H9 (cell line): ENCODE results near the gene NRG2. TPM values are rescaled to one million over a fixed set of nuclear protein-coding genes. Genes with fewer than 3 reads are reported as not detected.

Experiments
- DNase-seq: peaks from one replicate; pipeline ENCODE4 v3.0.0-alpha.2; 2017
- H2AFZ ChIP-seq: one replicate; pipeline ENCODE4 v1.6.1; 2013; ENCODE audit warnings: mild to moderate bottlenecking, low read length, control low read depth, moderate library complexity
- H2AK5ac ChIP-seq: 2 replicates; pipeline ENCODE4 v1.6.1; 2013; ENCODE audit warnings: low read length, control low read depth, mixed read lengths; ENCODE audit not compliant: insufficient read length
- H2BK120ac ChIP-seq: one replicate; pipeline ENCODE4 v1.6.1; 2013; ENCODE audit warnings: low read depth, mild to moderate bottlenecking, low read length, control low read depth, inconsistent platforms; ENCODE audit not compliant: poor library complexity, severe bottlenecking
- H2BK12ac ChIP-seq: 2 replicates; pipeline ENCODE4 v1.6.1; 2013; ENCODE audit warnings: low read length, control low read depth, mixed read lengths, low read depth; ENCODE audit not compliant: insufficient read length
- H2BK15ac ChIP-seq: 2 replicates; pipeline ENCODE4 v1.6.1; 2013; ENCODE audit warnings: low read depth, low read length, control low read depth
- H2BK20ac ChIP-seq: one replicate; pipeline ENCODE4 v1.6.1; 2013; ENCODE audit warnings: low read depth, mild to moderate bottlenecking, low read length, control low read depth, inconsistent platforms; ENCODE audit not compliant: poor library complexity, severe bottlenecking
- H2BK5ac ChIP-seq: 2 replicates; pipeline ENCODE4 v1.6.1; 2013; ENCODE audit warnings: low read length, control low read depth, mixed read lengths; ENCODE audit not compliant: insufficient read length
- H3K14ac ChIP-seq: 2 replicates; pipeline ENCODE4 v1.6.1; 2013; ENCODE audit warnings: low read length, control low read depth; ENCODE audit not compliant: insufficient read depth
- H3K18ac ChIP-seq: 2 replicates; pipeline ENCODE4 v1.6.1; 2013; ENCODE audit warnings: low read depth, mild to moderate bottlenecking, mixed read lengths, low read length, control low read depth; ENCODE audit not compliant: insufficient read length
- H3K23ac ChIP-seq: 2 replicates; pipeline ENCODE4 v1.6.1; 2013; ENCODE audit warnings: low read length, control low read depth, mixed read lengths, low read depth; ENCODE audit not compliant: insufficient read length
- H3K23me2 ChIP-seq: 2 replicates; pipeline ENCODE4 v1.6.1; 2013; ENCODE audit warnings: low read depth, mild to moderate bottlenecking, mixed read lengths, low read length, control low read depth; ENCODE audit not compliant: insufficient read length, poor library complexity, severe bottlenecking
- H3K27ac ChIP-seq: 2 replicates; pipeline ENCODE4 v1.5.1; 2013; ENCODE audit warnings: low read length, control low read depth, mixed read lengths, low read depth; ENCODE audit not compliant: insufficient read length
- H3K27me3 ChIP-seq: 2 replicates; pipeline ENCODE4 v1.6.1; 2013; ENCODE audit warnings: low read length, control low read depth, inconsistent platforms; ENCODE audit not compliant: insufficient read depth
- H3K4ac ChIP-seq: 2 replicates; pipeline ENCODE4 v1.6.1; 2013; ENCODE audit warnings: low read depth, mild to moderate bottlenecking, control low read depth, inconsistent platforms, low read length, moderate library complexity
- H3K4me1 ChIP-seq: 2 replicates; pipeline ENCODE4 v1.6.1; 2013; ENCODE audit warnings: low read length, control low read depth, inconsistent platforms; ENCODE audit not compliant: insufficient read depth
- H3K4me2 ChIP-seq: 2 replicates; pipeline ENCODE4 v1.6.1; 2013; ENCODE audit warnings: low read length, control low read depth, mixed read lengths; ENCODE audit not compliant: insufficient read length, insufficient read depth
- H3K56ac ChIP-seq: 2 replicates; pipeline ENCODE4 v1.6.1; 2013; ENCODE audit warnings: low read depth, mild to moderate bottlenecking, mixed read lengths, low read length, control low read depth; ENCODE audit not compliant: insufficient read length
- H3K79me1 ChIP-seq: 2 replicates; pipeline ENCODE4 v1.6.1; 2013; ENCODE audit warnings: low read depth, mild to moderate bottlenecking, moderate library complexity, low read length, control low read depth, inconsistent platforms; ENCODE audit not compliant: insufficient read depth, poor library complexity, severe bottlenecking
- H3K79me2 ChIP-seq: 2 replicates; pipeline ENCODE4 v1.6.1; 2013; ENCODE audit warnings: low read length, control low read depth, inconsistent platforms; ENCODE audit not compliant: insufficient read depth
- H3K9ac ChIP-seq: 2 replicates; pipeline ENCODE4 v1.6.1; 2013; ENCODE audit warnings: low read length, control low read depth, mixed read lengths; ENCODE audit not compliant: insufficient read length; ENCODE audit errors: extremely low read depth
- H3K9me3 ChIP-seq: one replicate; pipeline ENCODE4 v1.6.1; 2013; ENCODE audit warnings: low read depth, low read length, inconsistent platforms; ENCODE audit not compliant: control insufficient read depth
- H3T11ph ChIP-seq: one replicate; pipeline ENCODE4 v1.6.1; 2013; ENCODE audit warnings: mild to moderate bottlenecking, low read length, control low read depth, inconsistent platforms
- H4K20me1 ChIP-seq: one replicate; pipeline ENCODE4 v1.6.1; 2013; ENCODE audit not compliant: control insufficient read depth, insufficient read length, insufficient read depth
- H4K5ac ChIP-seq: 2 replicates; pipeline ENCODE4 v1.6.1; 2013; ENCODE audit warnings: low read depth, mild to moderate bottlenecking, mixed read lengths, low read length, control low read depth; ENCODE audit not compliant: insufficient read length
- H4K8ac ChIP-seq: replicated peaks from 2 replicates; pipeline ENCODE4 v1.6.1; 2013; ENCODE audit warnings: low read length, control low read depth, mixed read lengths, low read depth; ENCODE audit not compliant: insufficient read length
- H4K91ac ChIP-seq: 2 replicates; pipeline ENCODE4 v1.6.1; 2013; ENCODE audit warnings: low read depth, mild to moderate bottlenecking, moderate library complexity, mixed read lengths, low read length, control low read depth; ENCODE audit not compliant: insufficient read length
- H3K27ac Mint-ChIP-seq, 3 experiments: 2 replicates in 2 of 3; 3 replicates in 1 of 3; pipeline ENCODE4 v1.8.0; 2020 to 2021; ENCODE audit warnings: mixed read lengths in 3 of 3, mild to moderate bottlenecking in 1 of 3, moderate library complexity in 1 of 3
- H3K27me3 Mint-ChIP-seq: 2 replicates; pipeline ENCODE4 v1.8.0; 2021; ENCODE audit warnings: low read depth, mild to moderate bottlenecking, moderate library complexity, mixed read lengths
- H3K36me3 Mint-ChIP-seq, 3 experiments: 2 replicates in 2 of 3; 3 replicates in 1 of 3; pipeline ENCODE4 v1.8.0; 2020 to 2021; ENCODE audit warnings: low read depth in 3 of 3, mixed read lengths in 3 of 3; ENCODE audit not compliant: insufficient read depth in 1 of 3
- H3K4me1 Mint-ChIP-seq, 2 experiments: 2 replicates each; pipeline ENCODE4 v1.8.0; 2020; ENCODE audit warnings: mixed read lengths in 2 of 2
- H3K4me3 Mint-ChIP-seq, 2 experiments: 2 replicates in 1 of 2; 3 replicates in 1 of 2; pipeline ENCODE4 v1.8.0; 2020 to 2021; ENCODE audit warnings: mild to moderate bottlenecking in 2 of 2, mixed read lengths in 2 of 2, moderate library complexity in 1 of 2
- H3K9me3 Mint-ChIP-seq, 2 experiments: 2 replicates in 1 of 2; 3 replicates in 1 of 2; pipeline ENCODE4 v1.8.0; 2020; ENCODE audit warnings: mild to moderate bottlenecking in 2 of 2, mixed read lengths in 2 of 2, moderate library complexity in 1 of 2
- WGBS: extraction: QIAGEN DNeasy Blood & Tissue Kit; methylation state at CpG from one replicate; pipeline ENCODE4 v1.1.7; 2013; ENCODE audit warnings: missing lambda C conversion rate, low lambda C conversion rate, mixed read lengths; ENCODE audit not compliant: insufficient read length; ENCODE audit errors: extremely low coverage; 5-methylcytosine and 5-hydroxymethylcytosine counted together
- total RNA-seq: library from RNA; stranded (reverse); gene quantifications from 2 replicates; pipeline ENCODE4 v1.2.1, GENCODE V29; 2021
- TF ChIP-seq, protein P1 (sequence below): fragments of 200-600 bp; sonication (generic); conservative IDR thresholded peaks from 3 replicates; pipeline ENCODE4 v1.8.0; 2021; ENCODE audit warnings: antibody characterized with exemption, mild to moderate bottlenecking

The NRG2 gene
- total RNA-seq, 1 experiment from 2014 or later, result not detected

DNA sequence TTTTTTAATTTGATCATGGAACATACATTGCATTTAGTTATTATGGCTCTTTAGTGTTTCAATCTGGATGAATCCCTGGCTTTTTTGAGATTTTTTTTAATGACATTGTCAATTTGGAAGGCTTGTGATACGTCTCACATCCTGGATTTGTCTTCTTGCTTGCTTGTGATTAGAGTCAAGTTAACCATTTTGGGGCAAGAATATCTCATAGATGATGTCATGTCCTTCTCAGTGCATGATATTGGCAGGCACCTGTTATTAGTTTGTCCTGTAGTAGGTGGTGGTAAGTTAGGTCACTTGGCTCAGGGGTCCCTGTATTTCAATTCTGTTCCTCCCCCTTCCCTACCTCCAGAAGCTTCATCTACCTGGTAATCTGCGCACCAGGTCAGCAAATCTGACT, 244.2 kb downstream of the NRG2 start:
- H3K9me3 ChIP-seq, result no peaks in the 10 kb centered on the region
- no peak overlapping the region for H2BK15ac ChIP-seq
- no CpG with 5 or more reads among the region's 2 CpGs for WGBS
- H2AK5ac ChIP-seq, result no peak overlapping the region
- H2AFZ ChIP-seq, result no peak overlapping the region
- no peaks in the 10 kb centered on the region for H4K20me1 ChIP-seq
- no peak overlapping the region for H4K8ac ChIP-seq
- H3K4me2 ChIP-seq, result no peak overlapping the region
- Mint-ChIP-seq H3K4me1 (peaks cover 4 to 6% of the 10 kb centered on the region in 2 experiments; a peak in 3 of 4 replicates), H3K27ac (no peak overlapping the region), H3K27me3 (peaks cover 93% of the 10 kb centered on the region), H3K4me3 (no peak overlapping the region), H3K36me3 (no peaks in the 10 kb centered on the region; a peak in 1 of 7 replicates), H3K9me3 (no peaks in the 10 kb centered on the region; a peak in 2 of 5 replicates)
- TF ChIP-seq, protein P1, sequence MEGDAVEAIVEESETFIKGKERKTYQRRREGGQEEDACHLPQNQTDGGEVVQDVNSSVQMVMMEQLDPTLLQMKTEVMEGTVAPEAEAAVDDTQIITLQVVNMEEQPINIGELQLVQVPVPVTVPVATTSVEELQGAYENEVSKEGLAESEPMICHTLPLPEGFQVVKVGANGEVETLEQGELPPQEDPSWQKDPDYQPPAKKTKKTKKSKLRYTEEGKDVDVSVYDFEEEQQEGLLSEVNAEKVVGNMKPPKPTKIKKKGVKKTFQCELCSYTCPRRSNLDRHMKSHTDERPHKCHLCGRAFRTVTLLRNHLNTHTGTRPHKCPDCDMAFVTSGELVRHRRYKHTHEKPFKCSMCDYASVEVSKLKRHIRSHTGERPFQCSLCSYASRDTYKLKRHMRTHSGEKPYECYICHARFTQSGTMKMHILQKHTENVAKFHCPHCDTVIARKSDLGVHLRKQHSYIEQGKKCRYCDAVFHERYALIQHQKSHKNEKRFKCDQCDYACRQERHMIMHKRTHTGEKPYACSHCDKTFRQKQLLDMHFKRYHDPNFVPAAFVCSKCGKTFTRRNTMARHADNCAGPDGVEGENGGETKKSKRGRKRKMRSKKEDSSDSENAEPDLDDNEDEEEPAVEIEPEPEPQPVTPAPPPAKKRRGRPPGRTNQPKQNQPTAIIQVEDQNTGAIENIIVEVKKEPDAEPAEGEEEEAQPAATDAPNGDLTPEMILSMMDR, result no peak
- no peaks in the 10 kb centered on the region for H3K79me2 ChIP-seq
- H2BK120ac ChIP-seq, result no peak overlapping the region
- H3K56ac ChIP-seq, result no peak overlapping the region
- H4K91ac ChIP-seq, result no peak overlapping the region
- H3K23ac ChIP-seq, result no peak overlapping the region
- no peak overlapping the region for H3K4ac ChIP-seq
- peaks cover 34% of the 10 kb centered on the region for H3K27me3 ChIP-seq
- DNase-seq, result no peak
- no peak overlapping the region for H3T11ph ChIP-seq
- H4K5ac ChIP-seq, result no peak overlapping the region
- no peak overlapping the region for H2BK12ac ChIP-seq
- H3K79me1 ChIP-seq, result no peaks in the 10 kb centered on the region
- H3K23me2 ChIP-seq, result peaks cover 5% of the 10 kb centered on the region
- no peaks in the 10 kb centered on the region for H3K4me1 ChIP-seq
- no peak overlapping the region for H3K18ac ChIP-seq
- no peak overlapping the region for H2BK5ac ChIP-seq
- H2BK20ac ChIP-seq, result no peak overlapping the region
- no peak overlapping the region for H3K27ac ChIP-seq
- H3K14ac ChIP-seq, result no peak overlapping the region
- H3K9ac ChIP-seq, result no peak overlapping the region
